Measurements from ENCODE around the gene SMAD6.
"Not testable (repeated sequence)": the region's sequence is repeated elsewhere in the genome, so short reads cannot be mapped to it uniquely, and the experiment has no call there.

The SMAD6 gene

DNA sequence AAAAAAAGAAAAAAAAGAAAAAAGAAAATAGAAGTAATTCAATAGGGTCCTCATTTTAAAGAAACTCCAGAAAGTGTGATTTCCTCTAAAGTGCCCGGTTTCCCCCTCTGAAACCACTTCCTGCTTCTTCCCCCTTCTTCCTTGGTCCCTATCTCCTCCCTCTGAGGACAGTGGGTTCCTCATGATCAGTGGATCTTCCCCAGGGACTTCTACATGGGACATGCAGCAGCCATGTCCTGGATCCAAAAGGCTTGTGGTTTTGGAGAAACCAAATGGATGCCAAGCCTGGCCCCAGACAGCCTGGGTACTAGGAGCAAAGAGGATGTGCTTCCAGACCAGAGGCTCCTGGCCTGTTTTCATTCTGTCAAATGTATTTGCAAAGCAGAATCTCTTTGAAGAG lies 26.6 kb upstream of the SMAD6 start:
- DNase-seq (ENCODE audit: low read depth in 2 of 2) = no peak

DNA sequence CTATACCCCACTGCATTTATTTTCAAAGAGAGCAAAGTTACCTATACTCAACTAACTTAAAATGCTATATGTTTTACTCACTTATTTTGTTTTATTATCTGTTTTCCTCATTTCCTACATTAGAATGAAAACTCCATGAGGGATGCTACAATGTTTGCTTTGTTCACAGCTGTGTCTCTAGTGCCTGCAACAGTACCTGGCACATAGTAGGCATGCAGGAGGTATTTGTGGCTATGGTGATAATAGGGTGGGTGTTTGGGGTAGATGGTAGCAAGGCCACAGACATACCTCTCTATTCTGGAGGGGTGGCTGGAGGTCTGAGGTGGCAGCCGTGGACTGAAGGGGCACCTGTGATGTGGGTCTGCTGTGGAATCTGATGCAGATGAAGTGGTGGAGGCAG lies 24.7 kb upstream of the SMAD6 start:
- DNase-seq (ENCODE audit: low read depth in 2 of 2) = no peak

DNA sequence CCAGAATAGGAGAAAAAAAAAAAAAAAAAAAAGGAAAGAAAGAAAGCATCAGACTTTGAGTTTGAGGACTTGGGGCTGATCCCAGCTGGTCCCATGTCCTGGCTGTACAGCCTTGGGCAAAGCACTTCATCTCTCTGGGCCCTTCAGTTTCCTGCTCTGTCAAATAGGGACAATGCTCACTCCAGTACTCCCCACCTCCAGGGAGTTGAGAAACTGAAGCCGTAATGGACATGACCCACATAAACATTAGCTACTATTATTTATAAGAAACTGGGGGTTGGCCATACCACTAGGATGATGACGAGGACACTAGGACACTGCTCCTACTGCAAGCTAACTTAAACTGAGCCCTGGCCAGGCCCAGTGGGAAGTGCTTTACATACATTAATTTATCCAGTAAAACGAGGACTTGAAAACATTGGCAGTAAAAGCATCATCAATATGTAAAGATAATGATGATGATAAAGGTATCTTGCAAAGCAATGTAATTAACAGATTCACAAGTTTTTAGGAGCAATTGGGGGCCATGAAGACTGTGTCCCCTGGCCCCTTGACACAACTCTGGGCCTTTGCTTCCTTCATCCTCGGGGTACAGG lies 22.9 kb upstream of the SMAD6 start:
- DNase-seq (ENCODE audit: low read depth in 2 of 2) = no peak

DNA sequence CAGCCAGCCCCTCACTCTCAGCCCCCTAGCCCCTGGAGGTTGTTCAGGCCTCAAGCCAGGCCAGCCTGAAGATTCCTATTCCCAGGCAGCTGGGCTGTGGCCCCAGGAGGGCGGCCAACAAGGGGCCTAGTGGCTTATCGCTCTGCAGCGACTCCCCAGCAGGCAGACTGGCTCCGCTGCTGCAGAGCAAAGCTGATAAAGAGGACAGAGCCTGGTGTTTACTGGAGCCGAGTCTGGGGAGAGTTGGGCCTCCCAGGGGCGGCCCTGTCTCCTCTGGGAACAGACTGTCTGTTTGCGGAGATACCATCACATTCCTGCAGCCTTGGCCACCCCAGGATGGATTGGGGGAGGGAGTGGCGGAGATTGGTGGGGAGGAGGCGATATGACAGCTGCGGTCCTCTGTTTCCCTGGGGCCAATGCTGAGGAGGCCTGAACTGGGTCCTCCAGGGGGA lies 22.4 kb upstream of the SMAD6 start:
- no peak for DNase-seq (ENCODE audit: low read depth in 2 of 2)

DNA sequence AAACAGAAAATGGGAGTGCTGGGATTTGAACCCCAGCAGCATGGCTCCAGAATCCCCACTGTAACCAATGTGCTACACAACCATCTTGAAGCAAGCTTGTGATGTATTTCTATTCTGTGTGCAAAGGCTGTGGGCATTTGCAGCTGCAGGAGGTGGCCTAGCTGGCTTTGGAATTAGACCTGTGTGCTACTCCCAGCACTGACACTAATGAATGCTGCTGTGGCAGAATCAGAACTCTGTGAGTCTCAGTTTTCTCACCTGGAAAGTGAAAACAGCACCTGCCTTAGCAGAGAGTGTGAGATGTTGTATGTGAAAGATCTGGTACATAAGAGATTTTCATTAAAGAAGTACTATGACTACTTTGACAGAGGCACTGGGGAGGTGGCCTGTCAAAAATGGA lies 21.5 kb upstream of the SMAD6 start:
- DNase-seq (ENCODE audit: low read depth in 2 of 2) = no peak

DNA sequence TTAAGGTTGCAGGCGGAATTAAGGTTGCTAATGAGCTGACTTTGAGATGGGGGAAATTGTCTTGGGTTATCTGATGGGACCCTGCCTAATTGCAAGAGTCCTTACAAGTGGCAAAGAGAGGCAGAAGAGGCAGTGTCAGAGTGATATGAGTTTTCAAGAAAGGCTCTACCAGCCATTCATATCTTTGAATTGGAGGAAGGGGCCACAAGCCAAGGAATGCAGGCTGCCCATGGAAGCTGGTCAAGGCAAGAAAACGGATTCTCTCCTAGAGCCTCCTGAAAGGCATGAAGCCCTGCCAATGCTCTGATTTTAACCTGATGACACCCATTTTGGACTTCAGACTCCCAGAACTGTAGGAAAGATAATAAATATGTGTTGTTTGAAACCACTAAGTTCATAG lies 20.6 kb upstream of the SMAD6 start:
- no peak for DNase-seq (ENCODE audit: low read depth in 2 of 2)

DNA sequence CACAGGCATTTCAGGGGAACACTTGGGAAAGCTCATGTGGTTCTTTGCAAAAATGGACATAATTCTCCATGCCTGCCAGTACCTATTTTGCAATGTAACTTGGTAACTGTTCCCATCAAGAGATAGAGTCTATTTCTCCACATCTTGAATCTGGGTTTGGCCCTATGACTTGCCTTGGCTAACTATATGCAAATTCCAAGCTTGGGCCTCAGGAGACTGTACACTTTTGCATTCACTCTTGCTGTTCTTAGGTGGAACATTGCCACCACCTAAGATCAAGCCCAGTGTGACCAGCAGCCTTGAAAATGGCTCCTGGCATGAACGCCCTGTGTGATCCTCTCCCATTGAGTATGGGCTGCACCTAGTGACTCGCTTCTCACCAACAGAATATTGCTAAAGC lies 19.8 kb upstream of the SMAD6 start:
- DNase-seq (ENCODE audit: low read depth in 2 of 2) = no peak

DNA sequence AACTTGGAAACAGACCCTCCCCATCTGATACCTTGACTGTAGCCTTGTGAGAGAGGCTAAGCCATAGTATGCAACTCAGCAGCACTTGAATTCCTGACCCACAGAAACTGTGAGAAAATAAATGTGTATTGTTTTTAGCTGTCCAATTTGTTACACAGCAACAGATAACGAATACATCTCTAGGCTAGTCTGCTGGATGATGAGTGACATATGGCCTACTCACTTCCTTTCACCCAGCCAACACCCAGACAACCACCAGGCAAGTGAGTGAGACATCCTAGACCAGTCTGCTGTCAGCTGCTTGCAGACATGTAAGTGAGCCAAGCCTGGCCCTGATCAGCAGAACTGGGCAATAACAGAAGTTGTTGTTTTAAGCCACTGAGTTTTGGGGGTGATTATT lies 19.2 kb upstream of the SMAD6 start:
- no peak for DNase-seq (ENCODE audit: low read depth in 2 of 2)

DNA sequence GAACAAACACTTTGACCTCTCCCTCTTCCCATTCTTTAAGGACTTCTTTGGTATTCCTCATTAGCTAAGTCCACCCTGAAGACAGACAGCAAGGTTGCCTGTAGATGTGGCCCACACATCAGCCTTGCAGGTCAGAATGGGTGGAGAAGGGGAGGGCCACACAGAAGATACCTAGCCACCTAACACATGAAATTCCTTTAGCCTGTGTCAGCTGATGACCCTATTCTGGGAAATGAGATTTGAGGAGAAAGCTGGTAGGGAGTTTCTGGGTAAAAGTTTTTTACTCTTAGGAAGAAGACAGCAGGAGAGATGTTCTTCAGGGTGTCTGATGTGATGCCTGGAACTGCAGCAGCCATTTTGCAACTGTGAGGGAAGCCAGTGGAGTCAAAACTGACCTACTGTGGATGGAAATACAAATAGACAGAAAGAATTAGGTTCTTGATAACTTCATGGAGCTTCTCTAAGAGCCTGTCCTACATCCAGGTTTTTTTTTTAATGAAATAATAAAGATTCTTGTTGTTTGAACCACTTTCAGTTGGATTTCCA lies 17.8 kb upstream of the SMAD6 start:
- no peak for DNase-seq (ENCODE audit: low read depth in 2 of 2)

DNA sequence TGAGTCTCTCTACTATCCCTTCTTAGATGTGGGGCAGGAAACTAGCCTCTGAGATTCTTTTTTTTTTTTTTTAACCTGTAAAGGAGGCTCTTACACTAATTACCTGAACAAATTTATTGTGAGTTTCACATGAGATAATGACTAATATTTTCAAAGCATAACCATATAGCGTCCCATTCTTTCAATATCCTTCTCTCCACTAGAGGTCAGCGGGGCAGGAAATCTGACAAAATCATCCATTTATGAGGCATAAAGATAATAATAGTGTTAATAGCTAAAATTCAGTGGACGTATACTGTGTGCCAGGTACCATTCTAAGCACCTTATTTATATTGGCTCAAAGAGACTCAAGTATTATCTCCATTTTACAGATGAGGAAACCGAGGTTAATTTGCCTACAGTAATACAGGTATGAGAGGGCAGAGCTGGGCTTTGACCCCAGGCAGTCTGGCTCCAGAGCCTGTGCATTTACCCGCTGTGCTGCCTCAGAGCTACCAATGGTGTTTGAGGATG lies 16.3 kb upstream of the SMAD6 start:
- no peak for DNase-seq (ENCODE audit: low read depth in 2 of 2)

DNA sequence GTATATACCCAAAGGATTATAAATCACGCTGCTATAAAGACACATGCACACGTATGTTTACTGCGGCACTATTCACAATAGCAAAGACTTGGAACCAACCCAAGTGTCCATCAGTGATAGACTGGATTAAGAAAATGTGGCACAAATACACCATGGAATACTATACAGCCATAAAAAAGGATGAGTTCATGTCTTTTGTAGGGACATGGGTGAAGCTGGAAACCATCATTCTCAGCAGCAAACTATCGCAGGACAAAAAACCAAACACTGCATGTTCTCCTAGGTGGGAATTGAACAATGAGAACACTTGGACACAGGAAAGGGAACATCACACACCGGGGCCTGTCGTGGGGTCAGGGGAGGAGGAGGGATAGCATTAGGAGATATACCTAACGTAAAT lies 11.1 kb upstream of the SMAD6 start:
- not testable (repeated sequence) for DNase-seq (ENCODE audit: low read depth in 2 of 2)

DNA sequence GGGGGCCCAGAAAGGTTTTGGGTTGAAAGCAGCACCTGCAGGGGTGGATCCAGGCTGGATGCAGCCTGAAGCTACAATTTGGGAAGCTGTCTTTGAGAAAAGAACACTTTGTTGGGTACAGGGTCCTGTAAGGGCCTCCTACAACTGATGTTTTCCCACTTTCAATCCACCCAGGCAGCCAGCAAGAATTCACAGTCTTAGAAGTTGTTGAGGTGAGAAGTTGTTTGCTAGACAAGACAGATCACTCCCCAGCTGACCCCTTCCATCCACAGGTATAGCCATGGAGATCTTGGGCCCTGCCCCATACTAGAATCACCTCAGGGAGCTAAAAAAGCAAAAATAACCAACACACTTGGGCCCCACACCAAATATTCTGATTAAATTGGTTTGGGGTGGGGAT lies 10.3 kb upstream of the SMAD6 start:
- no peak for DNase-seq (ENCODE audit: low read depth in 2 of 2)

DNA sequence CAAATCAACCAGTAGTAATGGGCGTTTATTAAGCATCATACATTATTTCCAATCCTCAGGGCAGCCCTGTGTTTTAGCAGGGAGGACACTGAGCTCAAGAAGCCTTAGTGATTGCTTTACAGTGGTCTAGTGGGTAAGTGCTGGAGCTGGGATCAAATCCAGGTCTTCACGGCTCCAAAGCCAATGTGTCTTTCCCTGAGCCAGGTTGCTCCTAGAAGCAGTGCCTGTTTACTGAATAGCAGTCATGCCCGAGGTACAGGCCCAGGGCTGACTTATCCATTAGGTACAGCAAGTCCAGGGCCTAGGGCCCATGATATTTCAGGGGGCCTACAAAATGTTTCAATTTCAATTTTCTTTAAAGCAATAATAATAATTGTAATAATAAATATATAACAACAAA lies 9.6 kb upstream of the SMAD6 start:
- DNase-seq (ENCODE audit: low read depth in 2 of 2) = no peak

DNA sequence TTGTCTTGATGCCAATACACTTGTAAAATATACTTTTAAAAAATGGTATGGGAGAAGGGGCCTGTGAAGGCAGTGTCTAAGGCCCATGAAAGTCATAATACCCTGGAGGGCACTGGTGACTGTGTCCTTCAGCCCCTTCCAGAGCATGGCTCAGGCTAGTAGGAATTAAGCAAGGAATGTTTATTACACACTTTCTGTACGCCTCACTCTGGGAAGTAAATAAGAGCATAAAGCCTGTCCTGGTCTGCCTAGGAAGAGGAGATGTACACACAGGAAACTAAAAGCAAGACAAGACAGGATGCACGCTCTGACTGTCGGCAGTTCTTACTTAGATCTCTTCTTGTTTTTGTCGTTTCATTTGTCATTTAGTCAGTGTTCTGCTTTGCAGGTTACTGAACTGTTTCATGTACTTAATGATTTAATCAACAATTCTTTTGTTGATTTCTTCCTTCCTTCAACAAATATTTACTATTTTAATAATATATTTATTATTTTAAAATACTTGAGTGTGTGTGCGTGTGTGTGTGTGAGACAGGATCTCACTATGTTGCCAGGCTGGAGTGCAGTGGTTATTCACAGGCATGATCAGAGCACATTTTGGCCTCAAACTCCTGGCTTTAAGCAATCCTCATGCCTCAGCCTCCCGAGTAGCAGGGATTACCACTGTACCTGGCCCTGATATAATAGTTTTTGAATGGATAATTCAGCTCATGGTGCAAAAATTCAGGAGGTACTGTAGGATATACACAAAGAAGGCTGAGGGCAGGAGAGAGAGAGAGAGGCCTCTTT lies 9.0 kb upstream of the SMAD6 start:
- DNase-seq (ENCODE audit: low read depth in 2 of 2) = no peak

DNA sequence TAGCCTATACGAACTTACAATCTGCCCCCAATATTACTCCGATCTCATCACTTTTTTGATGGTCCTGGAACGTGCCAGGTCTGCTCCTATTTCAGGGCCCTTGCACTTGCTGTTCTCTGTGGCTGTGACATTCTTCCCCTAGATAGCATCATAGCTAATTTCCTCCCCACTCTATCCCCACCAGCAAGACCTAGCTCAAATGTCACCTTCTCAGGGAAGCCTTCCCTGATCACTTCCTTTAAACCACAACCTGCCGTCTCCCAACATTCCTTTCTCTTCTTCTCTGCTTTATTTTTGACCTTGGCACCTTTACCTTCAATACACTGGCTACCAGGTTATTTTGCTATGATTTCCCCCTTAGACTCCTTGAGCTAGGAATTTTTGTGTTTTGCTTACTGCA lies 5.3 kb upstream of the SMAD6 start:
- DNase-seq (ENCODE audit: low read depth in 2 of 2) = no peak

DNA sequence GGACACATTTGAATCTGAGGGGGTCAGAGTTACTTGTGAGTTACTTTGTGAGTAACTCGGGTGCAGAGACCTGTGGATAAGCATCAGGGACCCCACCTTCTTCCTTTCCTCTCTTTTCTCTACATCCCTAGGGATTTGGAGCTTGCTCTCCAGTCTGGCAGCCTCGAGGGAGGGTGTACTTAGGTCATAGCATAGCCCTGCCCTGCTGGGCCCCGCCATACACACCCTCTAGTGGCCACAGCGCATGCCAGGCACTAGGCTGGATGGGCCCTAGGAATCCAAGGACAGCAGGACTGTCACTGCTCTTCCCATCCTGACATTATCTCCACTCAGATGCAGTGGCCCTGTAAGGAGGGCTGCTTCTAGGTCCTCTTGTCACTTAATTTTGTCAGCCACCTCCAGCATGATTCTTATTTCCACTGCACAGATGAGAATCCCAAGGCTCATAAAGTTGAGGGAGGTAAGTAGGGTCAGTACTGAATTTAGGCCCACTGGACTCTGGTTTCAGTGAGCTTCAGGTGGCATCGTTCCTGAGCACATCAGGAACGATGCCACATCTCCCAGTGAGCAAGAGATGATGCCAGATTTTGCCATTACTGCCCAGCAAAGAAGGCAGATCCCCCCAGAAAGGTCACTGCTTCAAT lies 3.6 kb upstream of the SMAD6 start:
- no peak for DNase-seq (ENCODE audit: low read depth in 2 of 2)

DNA sequence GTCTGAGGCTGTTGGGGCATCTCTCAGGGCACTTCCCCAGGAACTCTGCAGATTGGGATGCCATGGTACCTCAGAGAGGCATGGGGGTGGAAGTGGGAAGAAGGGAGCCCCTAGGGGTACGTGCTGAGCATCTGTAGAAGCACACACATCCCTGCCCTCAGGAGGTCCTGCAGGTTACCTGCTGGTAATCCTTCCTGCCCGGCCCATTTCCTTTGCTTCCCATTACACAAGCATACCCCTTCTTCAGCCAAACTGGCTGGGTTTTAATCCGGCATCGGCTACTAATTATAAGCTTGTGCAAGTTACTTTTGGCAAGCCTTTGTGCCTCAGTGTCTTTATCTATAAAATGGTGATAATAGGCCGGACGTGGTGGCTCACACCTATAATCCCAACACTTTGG lies 3.1 kb upstream of the SMAD6 start:
- DNase-seq (ENCODE audit: low read depth in 2 of 2) = no peak

DNA sequence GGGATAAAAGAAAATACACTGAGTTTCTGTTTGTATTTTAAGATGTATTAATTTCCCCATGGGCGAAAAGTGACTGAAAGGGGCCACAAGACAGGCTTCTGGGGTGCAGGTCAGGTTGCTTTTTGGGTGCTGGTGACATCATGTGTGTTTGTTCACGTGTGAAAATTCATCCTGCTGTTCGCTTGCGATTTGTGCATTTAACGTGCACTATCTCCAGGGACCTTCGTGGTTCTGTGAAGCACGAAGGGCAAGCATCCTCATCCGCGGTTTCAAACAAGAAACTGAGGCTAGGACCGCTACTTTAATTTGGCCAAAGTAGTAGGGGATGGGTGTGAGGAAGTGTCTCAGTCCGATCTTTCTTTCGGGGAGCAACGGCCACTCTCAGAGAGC lies 1.6 kb upstream of the SMAD6 start:
- DNase-seq (ENCODE audit: low read depth in 2 of 2) = no peak

DNA sequence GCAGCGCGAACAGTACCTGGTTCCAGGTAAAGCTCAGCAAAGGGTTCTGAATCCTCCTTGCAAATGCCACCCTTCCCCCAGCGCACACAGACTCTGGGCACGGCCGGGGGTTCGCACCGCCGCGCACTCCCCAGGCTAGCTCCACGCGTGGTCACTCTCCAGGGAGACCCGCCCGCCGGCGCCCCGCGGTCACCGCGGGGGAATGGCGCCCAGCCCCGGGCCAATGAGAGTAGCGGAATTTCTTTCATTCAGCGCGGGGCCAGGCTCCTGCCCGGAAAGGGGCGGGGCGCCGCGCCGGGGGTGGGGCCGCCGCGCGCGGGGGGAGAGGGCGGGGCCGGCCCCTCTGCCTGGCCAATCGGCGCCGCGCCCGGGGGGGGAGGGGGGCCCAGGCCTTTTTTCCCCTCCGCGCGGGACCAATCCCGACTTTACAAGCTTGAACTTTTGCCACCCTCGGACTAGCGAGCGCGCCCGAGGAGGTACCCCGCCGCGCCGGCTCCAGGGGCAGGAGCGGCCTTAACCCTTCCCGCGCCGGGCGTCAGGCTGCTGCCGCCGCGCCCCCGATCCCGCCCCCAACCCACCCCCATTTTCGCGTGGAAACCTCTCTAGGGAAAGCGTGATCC lies 1.1 kb upstream of the SMAD6 start:
- peak; percentile 75 to 85 for DNase-seq (ENCODE audit: low read depth in 2 of 2)

DNA sequence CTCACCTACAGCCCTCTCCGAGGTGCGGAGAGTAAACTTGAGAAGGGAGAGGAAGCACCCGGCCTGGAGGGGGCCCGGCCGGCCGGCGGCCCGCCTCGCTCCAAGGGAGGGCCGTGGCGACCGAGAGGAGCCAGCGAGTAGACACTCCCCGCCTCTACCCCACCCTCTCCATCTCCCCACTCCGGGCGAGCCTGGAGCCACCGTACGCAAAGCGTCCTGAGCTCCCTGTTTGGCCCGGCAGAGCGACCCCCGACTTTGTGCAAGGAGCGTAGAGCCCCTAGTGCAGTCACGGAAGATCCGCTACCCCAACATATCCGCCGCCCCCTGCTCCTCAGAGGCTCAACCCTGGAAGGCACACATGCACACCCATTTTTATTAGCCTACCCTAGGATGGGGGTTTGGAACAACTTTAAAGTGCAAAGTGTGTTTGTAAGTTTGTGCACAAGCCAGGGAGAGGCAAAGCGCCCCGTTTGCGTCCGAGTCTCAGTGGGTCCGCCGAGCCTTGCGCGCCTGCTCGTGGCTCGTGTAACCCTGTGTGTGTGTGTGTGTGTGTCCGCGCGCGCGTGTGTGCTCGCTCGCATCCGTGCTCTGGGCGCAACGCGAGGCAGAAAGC lies 508 bp upstream of the SMAD6 start:
- peak; percentile 4 to 25 for DNase-seq (ENCODE audit: low read depth in 2 of 2)

DNA sequence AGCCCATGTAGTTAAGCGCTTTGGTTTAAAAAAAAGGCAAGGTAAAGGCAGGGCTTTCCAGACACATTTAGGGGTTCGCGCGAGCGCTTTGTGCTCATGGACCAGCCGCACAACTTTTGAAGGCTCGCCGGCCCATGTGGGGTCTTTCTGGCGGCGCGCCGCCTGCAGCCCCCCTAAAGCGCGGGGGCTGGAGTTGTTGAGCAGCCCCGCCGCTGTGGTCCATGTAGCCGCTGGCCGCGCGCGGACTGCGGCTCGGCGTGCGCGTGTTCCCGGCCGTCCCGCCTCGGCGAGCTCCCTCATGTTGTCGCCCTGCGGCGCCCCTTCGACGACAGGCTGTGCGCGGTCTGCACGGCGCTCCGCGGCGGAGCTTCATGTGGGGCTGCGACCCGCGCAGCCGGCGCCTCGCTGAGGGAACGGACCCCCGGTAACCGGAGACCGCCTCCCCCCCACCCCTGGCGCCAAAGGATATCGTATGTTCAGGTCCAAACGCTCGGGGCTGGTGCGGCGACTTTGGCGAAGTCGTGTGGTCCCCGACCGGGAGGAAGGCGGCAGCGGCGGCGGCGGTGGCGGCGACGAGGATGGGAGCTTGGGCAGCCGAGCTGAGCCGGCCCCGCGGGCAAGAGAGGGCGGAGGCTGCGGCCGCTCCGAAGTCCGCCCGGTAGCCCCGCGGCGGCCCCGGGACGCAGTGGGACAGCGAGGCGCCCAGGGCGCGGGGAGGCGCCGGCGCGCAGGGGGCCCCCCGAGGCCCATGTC lies 927 bp downstream of the SMAD6 start:
- DNase-seq (ENCODE audit: low read depth in 2 of 2) = peak in 1 of 2 donors; percentile 5

All from stimulated activated CD4-positive, alpha-beta T cell treated with anti-CD3 and anti-CD28 coated beads, Interleukin-4, amount 100 ng/mL, for 48 hours (primary cell).